BE2C (cell line): ENCODE results near the gene CMC4. TPM values are rescaled to one million over a fixed set of nuclear protein-coding genes. Genes with fewer than 3 reads are reported as not detected.

Experiments used
- DNase-seq: peaks from one replicate; pipeline ENCODE4 v3.0.0-alpha.2; 2020
- H3K27me3 ChIP-seq: fragments of 250-450 bp; sonication (Bioruptor Pico); 2 replicates; pipeline ENCODE4 v1.5.1; 2020; ENCODE audit warnings: mild to moderate bottlenecking
- H3K36me3 ChIP-seq: fragments of 250-450 bp; sonication (Bioruptor Pico); 2 replicates; pipeline ENCODE4 v1.5.1; 2020; ENCODE audit warnings: mild to moderate bottlenecking
- H3K4me1 ChIP-seq: fragments of 250-450 bp; sonication (Bioruptor Pico); 2 replicates; pipeline ENCODE4 v1.5.1; 2020
- H3K4me3 ChIP-seq: 2 replicates; pipeline ENCODE4 v1.5.1; 2011; ENCODE audit warnings: low read depth, low read length
- H3K9me3 ChIP-seq: fragments of 250-450 bp; sonication (Bioruptor Pico); 2 replicates; pipeline ENCODE4 v1.5.1; 2020
- CTCF ChIP-seq: IDR thresholded peaks from 2 replicates; pipeline ENCODE4 v1.5.1; 2012; ENCODE audit warnings: mild to moderate bottlenecking, low read depth, low read length
- polyA plus RNA-seq: library from polyadenylated mRNA; unstranded; fragments of >200 nt; gene quantifications from one replicate; pipeline ENCODE4 v1.2.1, GENCODE V29; 2012; ENCODE audit warnings: low read depth, missing spikeins; ENCODE audit not compliant: insufficient read length, insufficient read depth

Gene CMC4, protein sequence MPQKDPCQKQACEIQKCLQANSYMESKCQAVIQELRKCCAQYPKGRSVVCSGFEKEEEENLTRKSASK
- 0.40 TPM for polyA plus RNA-seq

DNA sequence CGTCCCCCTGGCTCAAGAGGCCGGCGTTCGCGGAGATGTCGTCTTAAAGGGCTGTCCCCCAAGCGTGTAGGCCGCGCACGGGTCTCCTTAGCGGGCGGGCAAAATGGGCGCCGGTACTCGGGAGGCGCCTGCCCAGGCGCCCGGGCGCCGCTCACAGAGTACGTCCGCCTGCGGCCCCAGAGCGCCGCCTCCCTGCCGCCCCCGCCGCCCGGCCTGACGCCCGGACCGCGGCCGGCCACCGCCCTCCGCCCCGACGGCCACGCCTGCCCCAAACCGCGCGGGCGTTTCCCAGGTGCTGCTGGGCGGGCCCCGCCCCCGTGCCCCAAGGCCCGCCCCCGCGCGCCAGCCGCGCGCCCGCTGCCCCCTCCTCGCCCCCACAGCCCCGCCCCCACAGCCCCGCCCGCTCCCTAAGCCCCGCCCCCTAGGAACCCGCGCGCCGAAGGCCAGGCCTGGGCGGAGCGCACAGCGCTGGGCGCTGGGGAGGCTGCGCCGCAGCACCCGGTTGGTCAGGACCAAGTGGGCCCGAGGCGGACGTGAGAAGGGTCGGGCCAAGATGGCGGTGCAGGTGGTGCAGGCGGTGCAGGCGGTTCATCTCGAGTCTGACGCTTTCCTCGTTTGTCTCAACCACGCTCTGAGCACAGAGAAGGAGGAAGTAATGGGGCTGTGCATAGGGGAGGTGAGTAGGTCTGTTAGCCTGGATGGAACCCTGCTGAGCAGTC, at the start of gene CMC4, which contains the start of the genes BRCC3 and MTCP1:
Gene CMC4, minus strand, starts transcription at position 162 of the 719 bp plus-strand sequence. CDS start 7,113 bp downstream, outside the sequence.
Gene BRCC3, plus strand, starts transcription at position 534 of the 719 bp plus-strand sequence. Its CDS starts 20 bp downstream, at position 554.
Gene MTCP1, minus strand, starts transcription at position 162 of the 719 bp plus-strand sequence. CDS start 5,126 bp downstream, outside the sequence.
- peak within 1 kb of the TSS; percentile 84 for H3K4me3 ChIP-seq
- H3K36me3 ChIP-seq: no peaks in the 10 kb centered on the region
- no peak for TF ChIP-seq CTCF
- no peaks in the 10 kb centered on the region for H3K27me3 ChIP-seq
- H3K9me3 ChIP-seq: no peaks in the 10 kb centered on the region
- DNase-seq: peak; percentile 85
- no peaks in the 10 kb centered on the region for H3K4me1 ChIP-seq

DNA sequence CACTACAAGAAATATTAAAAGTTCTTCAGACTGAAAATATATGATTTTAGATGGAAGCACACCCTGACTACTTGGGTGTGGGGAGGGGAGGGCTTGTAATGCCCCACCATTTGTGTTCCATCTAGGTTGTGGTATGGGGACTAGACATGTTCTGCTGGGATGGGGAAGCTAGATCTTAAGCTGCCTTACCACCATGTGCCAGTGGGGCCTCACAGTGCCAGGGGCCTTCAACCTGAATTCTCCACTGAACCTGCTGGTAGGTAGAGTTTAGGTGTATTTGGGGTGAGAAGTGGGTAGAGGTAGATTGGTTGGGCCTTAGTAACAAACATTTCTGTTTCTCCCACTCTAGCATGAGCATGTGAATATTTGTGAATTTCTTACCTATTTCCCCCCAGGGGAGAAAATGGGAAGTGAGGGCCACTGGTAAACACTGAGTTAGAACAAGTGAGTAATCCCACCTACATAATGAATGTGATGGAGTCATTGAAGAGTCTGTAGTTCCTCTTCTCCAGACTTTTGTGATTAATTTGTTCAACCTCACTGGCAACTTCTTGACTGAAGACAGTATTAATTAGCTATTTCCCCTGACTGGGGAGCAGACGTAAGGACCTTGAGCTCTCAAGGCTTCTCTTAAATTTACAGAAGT, 44.4 kb upstream of the CMC4 start:
- no peaks in the 10 kb centered on the region for H3K9me3 ChIP-seq

DNA sequence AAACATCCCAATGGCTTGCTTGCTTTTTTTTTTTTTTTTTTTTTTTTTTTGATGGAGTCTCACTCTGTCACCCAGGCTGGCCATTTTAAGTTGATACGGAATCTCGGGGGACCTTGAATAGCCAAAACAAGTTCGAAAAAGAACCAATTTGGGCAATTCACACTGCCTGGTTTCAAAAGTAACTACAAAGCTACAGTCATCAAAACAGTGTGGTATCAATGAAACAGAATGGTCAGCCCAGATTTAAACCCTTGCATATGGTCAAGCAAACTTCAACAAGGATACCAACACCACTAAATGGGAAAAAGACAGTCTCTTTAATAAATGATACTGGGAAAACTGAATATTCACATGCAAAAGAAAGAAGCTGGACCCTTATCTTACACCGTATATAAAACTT, 42.2 kb upstream of the CMC4 start:
- DNase-seq: no peak
- Histone ChIP-seq H3K27me3 (no peaks in the 10 kb centered on the region), H3K4me3 (no peak overlapping the region), H3K4me1 (no peaks in the 10 kb centered on the region), H3K9me3 (no peaks in the 10 kb centered on the region), H3K36me3 (no peaks in the 10 kb centered on the region; the same call in 1 of the 2 replicates)
- no peak for TF ChIP-seq CTCF

More for the DNA sequence above, 44.4 kb upstream of the CMC4 start:
- H3K4me1 ChIP-seq: no peaks in the 10 kb centered on the region
- no peaks in the 10 kb centered on the region; the same call in 1 of the 2 replicates for H3K36me3 ChIP-seq
- no peaks in the 10 kb centered on the region for H3K27me3 ChIP-seq
- no peak overlapping the region for H3K4me3 ChIP-seq
- no peak for TF ChIP-seq CTCF
- no peak for DNase-seq

- H3K36me3 ChIP-seq: no peaks in the 10 kb centered on the region; the same call in 1 of the 2 replicates
- H3K4me1 ChIP-seq: no peaks in the 10 kb centered on the region
- H3K9me3 ChIP-seq: no peaks in the 10 kb centered on the region
- no peaks in the 10 kb centered on the region for H3K27me3 ChIP-seq
- H3K4me3 ChIP-seq: no peak overlapping the region
- no peak for TF ChIP-seq CTCF
- DNase-seq: no peak
These were observed 41.2 kb upstream of the CMC4 start for GRCh38 chrX:155112171-155112570.

DNA sequence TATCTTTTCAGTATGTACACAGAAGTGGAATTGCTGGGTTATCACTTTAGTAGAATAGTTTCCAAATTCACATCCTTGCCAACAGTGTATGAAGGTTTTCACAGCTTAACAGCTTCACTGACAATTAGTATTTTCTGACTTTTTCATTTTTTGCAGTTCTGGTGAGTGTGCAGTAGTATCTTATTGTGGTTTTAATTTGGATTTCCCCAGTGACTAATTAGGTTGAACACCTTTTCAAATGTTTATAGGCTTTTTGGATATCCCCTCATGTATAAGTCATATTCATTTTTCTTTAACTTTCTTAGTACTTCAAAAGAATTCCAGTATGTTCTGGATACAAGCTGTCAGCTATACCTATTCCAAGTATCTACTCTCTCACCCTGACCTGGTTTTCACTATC, 37.5 kb upstream of the CMC4 start:
- Histone ChIP-seq H3K9me3 (no peaks in the 10 kb centered on the region), H3K27me3 (no peaks in the 10 kb centered on the region), H3K36me3 (no peaks in the 10 kb centered on the region), H3K4me3 (no peak overlapping the region), H3K4me1 (no peaks in the 10 kb centered on the region)
- TF ChIP-seq CTCF: no peak
- no peak for DNase-seq
